Embryonic facial prominence (tissue), 1 donor: ENCODE results near the gene PAEP.

ENCODE experiments used
- DNase-seq: peaks from one replicate; pipeline ENCODE4 v3.0.0-alpha.2; 2016; ENCODE audit errors: extremely low spot score

PAEP gene

DNA sequence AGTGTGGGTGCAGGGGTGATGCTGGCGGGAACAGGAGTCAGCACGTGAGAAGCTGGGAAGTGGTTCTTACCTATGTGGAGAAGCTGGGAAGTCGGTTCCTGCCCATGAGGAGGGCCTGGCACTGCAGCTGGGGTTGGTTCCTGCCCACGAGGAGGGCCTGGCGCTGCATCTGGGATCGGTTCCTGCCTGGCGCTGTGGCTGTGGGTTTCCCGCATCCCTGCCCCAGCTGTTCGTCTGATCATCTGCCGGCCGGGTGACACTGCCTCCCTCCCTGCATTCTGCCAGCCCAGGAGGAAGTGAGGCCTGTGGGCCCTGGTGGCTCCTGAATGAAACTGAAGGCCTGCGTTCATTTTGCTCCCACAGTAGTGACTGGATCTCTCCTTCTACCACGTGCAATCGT is 10.5 kb upstream of the PAEP start:
- no peak for DNase-seq

DNA sequence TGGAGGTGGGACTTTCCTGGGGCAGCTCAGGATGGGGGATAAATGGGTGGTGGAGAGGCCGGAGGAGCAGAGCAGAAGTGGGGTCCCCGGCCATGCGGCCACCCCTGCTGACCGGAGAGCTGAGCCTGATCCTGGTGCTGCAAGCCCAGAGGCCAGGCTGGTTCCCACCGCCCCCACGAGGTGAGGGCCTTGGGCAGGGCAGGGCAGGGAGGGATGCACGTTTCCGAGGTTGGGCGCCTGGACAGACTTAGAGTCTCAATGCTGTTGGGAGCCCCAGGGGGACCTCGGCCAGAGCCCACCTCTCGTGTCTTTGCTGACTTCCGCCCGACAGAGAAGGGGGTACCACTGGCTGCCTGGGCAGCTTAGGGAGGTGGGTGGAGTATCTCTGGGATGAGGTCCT is 10.1 kb upstream of the PAEP start:
- no peak for DNase-seq

DNA sequence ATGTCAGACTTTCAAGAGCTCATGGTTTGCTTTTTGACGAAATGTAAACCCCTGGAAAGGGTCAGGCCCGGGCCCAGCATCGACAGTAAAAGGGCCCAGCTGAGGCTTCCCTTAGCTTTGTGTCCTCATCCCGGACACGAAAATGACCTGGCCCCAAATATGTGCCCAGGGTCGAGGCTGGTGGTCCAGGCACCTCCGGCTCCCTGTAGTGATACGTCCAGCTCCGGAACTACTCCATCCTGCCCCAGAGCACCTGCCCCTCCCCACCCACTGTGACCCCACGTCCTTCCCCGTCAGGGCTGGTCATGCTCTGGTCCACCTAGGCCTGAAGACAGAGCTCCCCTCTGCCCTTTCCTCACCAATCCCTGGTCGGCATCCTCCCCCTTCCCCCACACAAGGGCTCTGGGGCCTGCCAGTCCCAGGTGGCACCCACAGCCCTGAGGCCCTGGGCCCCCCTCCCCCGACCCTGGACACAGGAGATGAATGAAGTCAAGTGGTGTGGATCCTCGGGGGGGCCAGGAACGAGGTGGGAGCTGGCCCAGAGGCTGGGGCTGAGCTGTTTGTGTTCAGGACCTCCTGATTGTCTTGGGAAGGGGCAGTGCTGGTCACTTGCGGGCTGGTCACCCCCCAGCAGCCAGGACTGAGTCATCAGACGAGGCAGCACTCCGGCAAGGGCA is 9.4 kb upstream of the PAEP start:
- DNase-seq: no peak

DNA sequence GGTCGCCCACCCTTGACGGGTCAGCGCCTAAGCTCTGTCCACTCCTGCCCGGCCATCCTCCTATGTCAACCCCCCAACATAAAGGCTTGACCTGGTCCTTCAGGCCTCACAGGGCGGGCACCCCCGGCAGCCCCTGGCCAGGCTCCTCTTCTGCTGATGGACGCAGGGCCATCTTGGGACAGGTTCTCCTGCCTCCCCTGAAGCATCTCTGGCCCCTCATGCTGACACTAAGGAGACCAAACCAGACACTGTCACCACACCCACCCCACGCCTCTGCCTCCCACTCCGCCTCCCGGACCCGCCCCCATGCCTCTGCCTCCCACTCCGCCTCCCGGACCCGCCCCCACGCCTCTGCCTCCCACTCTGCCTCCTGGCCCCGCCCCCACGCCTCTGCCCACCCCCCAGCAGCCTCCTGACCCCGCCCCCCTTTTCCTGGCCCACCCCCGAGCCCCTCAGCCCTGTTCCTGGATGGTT is 8.8 kb upstream of the PAEP start:
- no peak for DNase-seq

DNA sequence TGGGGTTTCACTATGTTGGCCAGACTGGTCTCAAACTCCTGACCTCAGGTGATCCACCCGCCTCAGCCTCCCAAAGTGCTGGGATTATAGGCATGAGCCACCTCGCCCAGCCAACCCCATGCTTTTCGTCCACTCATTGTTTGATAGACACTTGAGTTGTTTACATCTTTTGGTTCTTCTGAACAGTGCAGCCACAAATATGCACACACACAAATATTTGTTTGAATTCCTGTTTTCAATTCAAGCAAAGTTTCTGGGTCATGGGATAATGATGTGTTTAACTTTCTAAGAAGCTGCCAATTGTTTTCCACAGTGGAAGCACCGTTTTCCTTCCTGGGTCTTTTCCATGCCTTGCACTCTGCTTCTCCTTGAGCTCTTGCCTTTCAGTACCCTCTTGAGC is 6.8 kb upstream of the PAEP start:
- DNase-seq: no peak

DNA sequence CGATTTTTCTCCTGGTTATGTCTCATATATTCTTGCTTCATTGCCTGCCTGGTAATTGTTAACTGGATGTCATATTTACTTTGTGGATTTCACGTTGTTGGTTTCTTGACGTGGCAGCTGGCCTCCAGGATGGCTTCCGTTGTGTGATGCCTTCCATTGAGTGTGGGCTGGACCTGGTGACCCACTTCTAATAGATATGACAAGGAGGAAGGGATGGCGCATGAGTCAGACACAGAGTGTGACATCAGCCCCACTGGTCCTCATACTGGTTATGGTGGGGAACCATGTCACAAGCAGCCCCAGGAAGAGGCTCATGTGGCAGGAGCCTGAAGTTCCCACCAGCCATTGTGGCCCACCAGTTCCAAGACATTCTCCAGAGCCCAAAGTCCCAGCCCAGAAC is 6.4 kb upstream of the PAEP start:
- DNase-seq: no peak

DNA sequence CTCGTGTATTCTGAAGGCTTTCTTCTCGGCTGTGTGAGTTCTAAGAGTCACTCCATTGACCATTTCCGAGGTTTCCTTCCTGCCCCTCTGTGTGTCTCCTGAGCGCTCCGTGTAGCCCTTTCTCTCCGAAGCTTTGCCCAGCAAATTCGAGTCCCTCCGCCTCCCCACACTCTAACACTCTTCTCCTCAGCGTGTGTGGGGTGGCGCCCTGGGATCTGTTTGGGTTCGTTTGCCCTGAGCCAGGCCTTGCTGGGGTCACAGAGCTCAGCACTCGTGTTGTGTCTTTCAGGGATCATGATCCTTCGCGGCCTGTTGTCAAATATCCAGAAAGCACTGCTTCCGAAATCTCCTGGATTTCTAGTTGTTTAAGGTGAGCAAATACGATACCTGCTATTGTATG is 5.6 kb upstream of the PAEP start:
- DNase-seq: no peak

DNA sequence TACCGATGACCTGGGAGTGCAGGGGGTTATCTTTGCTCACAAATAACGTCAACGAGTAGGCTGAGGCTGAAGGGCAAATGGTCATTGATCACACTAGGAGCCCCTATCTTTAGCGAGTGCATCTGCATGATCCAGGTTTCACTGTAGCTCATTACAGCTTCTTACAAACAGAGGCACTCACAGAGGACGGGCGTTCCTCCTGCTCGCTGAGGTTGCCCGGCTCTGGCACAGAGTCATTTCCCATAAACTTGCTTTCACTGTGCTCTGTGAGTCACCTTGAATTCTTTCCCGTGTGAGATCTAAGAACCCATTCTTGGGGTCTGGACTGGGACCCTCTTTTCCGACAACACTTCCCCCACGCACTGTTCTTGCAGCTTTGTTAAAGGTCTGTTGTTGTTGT is 1.9 kb upstream of the PAEP start:
- no peak for DNase-seq

DNA sequence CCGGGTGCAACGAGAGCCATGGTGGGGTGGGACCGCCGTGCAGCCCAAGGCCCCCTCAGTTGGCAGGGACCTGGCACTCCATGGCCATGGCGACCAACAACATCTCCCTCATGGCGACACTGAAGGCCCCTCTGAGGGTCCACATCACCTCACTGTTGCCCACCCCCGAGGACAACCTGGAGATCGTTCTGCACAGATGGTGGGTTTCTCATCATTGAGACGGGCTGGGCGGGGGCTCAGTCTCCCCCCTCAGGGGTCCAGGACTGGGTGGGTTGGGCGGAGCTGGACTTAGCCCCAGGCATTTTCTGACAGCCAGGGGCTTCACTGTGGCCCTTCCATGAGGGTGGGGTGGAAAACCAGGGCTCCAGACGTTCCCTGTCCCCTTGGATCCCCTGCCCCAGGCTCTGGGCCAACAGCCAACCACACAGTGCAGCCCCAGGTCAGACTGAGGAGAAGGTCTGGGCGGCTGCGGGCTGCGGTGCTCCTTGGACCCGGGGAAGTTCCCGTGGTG is 734 bp downstream of the PAEP start:
- no peak for DNase-seq

DNA sequence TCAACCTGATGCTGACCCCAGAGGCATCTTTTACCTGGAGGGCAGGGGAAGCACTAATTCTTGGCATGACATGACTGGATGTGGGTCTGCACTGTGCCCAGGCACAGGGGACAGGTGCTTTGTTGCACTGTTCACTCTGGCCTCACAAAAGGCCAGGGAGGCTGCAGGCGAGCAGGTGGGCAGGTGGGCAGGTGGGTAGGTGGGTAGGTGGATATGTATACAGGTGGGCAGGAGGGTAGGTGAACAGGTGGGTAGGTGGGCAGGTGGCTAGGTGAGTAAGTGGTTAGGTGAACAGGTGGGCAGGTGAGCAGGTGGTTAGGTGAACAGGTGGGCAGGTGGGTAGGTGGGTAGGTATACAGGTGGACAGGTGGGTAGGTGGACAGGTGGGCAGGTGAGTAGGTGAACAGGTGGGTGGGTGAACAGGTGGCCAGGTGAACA is 1.5 kb downstream of the PAEP start:
- DNase-seq: no peak

DNA sequence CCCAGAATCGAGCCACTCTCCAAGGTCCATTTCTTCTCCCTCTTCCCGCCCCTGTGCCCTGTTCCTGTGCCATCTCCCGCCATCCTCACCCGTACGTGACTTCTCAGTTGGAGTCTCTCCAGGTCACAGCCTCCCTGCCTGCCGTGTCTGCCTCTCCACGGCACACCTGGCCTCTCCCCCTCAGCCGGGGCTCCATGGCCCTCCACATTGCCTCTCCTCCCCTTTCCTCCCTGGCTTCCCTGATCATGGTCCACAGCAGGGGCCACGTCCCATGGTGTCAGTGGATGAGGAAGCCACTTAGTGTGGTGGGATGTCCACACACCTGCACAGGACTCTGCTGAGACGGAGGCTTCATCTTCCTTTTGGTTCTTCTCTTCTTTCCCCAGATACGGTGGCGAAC is 2.3 kb downstream of the PAEP start:
- DNase-seq: no peak

DNA sequence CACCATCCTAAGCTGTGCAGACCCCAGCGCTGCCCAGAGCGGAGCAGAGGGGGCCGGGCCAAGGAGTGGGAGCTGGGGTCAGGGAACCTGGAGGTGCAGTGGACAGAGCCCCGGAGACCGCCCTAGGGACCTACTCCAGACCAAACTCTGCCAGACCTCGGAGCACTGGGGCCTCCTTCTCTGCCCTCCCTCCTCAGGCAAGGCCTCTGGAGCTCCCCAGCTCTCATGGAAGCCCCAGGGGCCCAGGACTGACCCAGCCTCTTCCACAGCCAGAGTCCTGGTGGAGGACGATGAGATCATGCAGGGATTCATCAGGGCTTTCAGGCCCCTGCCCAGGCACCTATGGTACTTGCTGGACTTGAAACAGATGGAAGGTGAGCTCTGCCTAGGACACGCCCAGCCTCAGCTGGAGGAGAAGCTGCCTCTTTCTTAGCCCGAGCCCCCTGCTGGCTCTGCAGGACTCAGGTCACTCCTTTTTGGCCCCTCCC is 3.6 kb downstream of the PAEP start:
- no peak for DNase-seq

DNA sequence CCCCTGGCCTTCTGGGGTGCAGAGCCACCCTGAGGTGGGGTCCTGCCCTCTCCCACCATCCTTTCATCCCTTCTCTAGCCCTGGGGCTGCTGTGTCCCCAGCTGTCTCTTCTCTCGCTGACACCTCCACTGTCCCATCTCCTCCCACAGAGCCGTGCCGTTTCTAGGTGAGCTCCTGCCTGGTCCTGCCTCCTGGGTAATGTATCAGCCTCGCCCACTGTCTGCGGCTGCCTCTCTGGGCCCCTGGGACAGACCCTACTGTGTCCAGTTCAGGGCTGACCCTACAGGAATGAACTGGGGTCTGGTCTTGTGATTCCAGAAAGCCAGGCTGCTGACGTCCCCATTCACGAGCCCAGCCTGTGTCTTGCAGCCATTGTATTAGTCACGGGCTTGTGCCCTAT is 4.1 kb downstream of the PAEP start:
- DNase-seq: no peak

DNA sequence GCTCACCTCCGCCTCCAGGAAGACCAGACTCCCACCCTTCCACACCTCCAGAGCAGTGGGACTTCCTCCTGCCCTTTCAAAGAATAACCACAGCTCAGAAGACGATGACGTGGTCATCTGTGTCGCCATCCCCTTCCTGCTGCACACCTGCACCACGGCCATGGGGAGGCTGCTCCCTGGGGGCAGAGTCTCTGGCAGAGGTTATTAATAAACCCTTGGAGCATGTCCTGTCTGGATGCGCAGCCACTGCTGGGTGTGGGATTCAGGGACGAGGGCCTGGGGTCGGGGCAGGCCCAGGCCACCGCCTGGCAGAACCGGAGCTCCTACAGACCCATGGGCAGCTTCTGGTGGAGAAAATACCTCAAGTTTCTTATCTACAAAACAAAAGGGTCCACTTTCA is 5.0 kb downstream of the PAEP start:
- no peak for DNase-seq

DNA sequence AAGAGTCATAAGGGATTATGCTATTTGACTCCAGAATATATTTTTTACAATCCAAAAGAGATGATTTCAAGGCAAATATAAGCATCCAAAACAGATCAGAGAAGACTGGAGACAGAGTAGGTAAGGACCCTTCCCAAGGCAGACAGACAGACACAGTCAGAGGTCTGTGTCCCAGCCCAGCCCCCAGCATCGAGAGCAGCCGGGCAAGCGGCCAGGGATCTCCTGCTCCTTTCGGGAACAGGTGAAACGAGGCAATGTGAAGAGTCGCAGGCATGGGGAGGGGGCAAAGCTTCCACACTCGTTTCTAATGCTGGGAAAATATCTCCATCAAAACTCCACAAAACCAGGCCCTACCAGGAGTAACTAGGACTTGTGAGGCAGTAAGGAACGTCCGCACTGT is 5.8 kb downstream of the PAEP start:
- DNase-seq: no peak

DNA sequence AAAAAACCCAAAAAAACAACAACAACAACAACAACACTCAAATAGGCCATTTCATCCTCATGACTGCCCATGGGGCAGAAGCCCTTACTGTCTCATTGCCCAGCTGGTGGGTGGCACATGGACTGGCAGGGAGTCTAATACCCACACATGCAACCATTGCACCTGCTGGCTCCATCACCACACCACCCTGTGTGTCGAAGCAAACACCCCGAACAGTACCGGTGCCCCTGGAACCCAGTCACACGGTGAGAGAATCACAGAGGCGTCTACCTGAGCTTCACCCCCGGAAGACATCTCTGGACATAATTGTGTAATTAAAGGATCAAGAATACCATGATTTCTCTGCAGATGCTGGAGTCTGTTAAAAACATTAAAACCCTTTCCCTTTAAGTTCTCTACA is 6.5 kb downstream of the PAEP start:
- DNase-seq: no peak

DNA sequence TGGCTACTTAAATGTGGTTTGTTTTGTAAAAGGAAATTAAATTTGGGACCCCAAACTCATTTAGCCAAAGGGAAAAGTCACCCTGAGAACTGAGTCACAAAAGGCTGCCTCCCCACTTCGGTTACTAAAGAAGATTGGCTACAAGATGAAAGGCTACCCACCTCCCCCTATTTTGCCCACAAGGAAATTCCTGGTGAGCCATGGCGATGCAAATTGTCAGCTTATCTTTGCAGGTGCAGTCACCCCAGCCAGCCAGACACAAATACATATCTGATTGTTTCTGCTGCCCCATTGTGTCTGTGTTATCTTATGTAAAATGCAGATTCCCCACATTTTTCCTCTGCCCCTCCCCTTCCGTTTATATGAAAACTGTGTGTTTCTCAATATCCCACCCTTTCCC is 8.9 kb downstream of the PAEP start:
- DNase-seq: no peak

DNA sequence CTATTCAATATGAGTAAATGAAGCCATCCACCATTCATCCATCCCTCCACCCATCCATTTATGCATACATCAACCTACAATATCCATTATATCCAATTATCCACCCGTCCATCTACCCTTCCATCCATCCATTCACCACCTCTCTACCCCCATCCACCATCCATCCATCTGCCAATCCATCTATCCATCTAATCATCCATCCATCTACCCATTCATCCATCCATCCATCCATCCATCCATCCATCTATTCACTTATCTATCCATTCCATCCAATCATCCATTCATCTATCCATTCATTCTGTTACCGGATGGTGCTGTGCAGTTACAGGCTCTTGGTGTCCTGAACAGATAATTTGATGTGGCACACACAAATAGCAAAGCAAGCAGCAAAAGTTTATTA is 10.7 kb downstream of the PAEP start:
- no peak for DNase-seq

DNA sequence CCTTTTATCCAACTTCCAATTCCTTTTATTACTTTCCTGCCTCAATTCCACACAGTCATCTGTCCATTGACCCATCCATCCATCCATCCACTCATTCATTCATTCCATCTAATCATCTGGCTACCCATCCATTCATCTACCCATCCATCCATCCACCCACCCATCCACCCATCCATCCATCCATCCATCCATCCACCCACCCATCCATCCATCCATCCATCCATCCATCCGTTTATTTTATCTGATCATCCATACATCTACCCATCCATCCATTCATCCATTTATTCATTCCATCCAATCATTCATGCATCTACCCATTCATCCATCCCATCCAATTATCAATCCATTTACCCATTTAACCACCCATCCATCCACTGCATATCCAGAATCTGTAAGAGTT is 11.6 kb downstream of the PAEP start:
- no peak for DNase-seq

DNA sequence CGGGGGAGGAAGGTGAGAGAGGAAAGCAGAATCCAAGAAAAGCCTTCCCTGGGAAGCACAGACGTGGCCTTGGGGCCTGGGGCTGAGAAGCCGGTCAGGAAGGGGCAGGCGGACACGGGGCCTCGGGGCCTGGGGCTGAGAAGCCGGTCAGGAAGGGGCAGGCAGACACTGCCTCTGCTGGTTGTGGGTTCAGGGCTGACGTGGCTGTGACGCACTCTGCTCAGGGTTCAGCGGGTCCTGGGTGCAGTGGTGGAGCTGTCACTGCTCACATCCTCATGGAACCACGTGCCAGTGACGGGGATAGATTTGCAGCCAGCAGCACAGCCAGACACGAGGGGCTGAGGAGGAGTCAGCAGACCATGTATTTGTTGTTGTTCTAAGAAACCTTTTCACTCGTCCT is 12.8 kb downstream of the PAEP start:
- no peak for DNase-seq

DNA sequence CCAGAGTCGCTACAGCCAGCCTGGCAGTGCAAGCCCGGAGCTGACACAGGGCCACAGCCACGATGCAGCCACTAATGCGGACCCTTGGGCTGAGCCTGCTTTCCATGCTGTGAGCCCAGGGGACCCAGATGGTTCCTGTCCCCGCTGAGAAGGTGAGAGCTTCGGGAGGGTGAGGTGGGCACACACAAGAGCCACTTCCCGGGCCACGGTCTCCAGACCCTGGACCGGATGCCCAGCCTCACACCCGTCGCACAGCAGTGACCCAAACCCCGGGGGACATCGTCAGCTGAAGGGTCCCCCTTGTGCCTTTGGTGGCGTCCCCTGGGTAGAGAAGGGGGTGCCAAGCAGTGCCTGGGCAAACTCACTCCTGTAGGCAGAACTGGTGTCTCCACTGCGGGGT is 13.4 kb downstream of the PAEP start:
- no peak for DNase-seq

DNA sequence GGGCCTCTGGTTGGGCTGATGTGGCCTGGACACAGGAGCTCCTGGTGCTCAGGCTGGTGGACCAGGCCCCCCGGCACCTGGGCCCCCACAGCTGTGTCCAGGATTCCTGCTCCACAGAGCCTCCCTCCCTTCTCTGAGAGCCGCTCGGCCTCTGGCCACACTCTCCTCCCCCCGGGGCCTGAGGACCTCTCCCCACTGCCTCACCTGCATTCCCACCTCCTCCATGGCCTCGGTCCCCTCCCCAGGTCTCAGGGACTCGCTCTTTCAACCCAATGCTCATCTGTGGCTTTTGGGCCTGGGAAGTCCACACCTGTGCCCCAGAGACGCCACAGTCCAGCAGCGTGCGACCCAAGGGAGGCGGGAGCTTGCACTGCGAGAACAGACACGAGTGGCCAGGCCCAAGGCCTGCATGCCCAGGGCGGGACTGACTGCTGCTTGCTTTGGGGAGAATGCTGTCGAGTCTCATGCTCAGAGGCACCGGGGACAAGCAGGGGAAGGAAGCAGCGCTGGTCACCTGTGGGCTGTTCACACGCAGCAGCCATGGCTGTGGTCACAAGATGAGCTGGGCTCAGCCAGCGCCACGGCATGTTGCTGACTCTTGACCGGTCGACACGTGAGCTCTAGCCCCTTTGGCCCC is 14.6 kb downstream of the PAEP start:
- DNase-seq: no peak

DNA sequence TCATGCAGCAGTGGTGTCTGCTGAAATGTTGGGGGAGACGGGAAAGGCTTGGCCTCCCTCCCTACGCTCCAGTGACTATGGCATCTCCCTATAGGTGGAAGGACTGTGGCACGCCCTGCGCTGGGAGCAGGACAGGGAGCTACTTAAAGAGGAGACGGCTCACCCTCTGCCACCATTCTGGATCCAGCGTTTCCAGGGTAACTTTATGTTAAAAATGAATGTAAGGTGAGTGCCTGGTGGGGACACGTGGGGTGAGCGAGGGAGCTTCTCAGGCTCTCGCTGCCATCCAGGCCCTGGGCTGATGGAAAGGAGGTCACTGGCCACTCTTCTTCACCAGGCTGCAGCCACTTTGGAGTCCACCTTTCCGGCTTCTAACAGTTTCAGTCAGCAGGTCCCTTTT is 15.7 kb downstream of the PAEP start:
- DNase-seq: no peak

DNA sequence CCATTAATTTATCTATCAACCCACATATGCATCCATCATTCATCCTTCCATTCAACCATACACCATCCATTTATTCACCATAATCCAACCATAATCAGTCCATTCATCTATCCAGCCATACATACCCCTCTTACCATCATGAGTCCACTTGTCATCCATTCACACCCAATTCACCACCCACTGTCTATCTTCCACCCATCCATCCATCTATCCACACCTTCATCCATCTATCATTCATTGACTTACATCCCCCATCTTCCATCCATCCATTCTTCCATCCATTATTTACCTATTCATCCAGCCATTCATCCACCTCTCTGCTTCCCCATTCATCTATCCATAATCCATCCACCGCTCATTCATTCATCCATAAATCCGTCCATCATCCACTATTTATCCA is 17.8 kb downstream of the PAEP start:
- DNase-seq: no peak
